Endodermal cell (in vitro differentiated cells): Measurements from ENCODE around the gene PRDM15. TPM values are rescaled to one million over a fixed set of nuclear protein-coding genes. Genes with fewer than 3 reads are reported as not detected.

Source experiments
- DNase-seq: peaks from one replicate; pipeline ENCODE4 v3.0.0-alpha.2; 2017
- H3K27ac ChIP-seq: 2 replicates; pipeline ENCODE4 v1.5.1; 2013; ENCODE audit warnings: mild to moderate bottlenecking, low read depth, low read length, moderate library complexity
- H3K27me3 ChIP-seq: 2 replicates; pipeline ENCODE4 v1.6.1; 2013; ENCODE audit warnings: mild to moderate bottlenecking, low read length, moderate library complexity; ENCODE audit not compliant: insufficient read depth, control insufficient read depth, poor library complexity, severe bottlenecking
- H3K36me3 ChIP-seq: 2 replicates; pipeline ENCODE4 v1.7.0; 2013; ENCODE audit warnings: mild to moderate bottlenecking, low read length, moderate library complexity; ENCODE audit not compliant: control insufficient read depth, insufficient read depth
- H3K4me1 ChIP-seq: one replicate; pipeline ENCODE4 v1.7.0; 2013; ENCODE audit warnings: low read length; ENCODE audit not compliant: control insufficient read depth, insufficient read depth
- H3K4me3 ChIP-seq: 2 replicates; pipeline ENCODE4 v1.5.1; 2013; ENCODE audit warnings: mild to moderate bottlenecking, low read length, moderate library complexity
- H3K9ac ChIP-seq: 2 replicates; pipeline ENCODE4 v1.6.1; 2013; ENCODE audit warnings: mild to moderate bottlenecking, low read length, moderate library complexity; ENCODE audit not compliant: poor library complexity, severe bottlenecking; ENCODE audit errors: extremely low read depth
- H3K9me3 ChIP-seq: 2 replicates; pipeline ENCODE4 v1.6.1; 2013; ENCODE audit warnings: mild to moderate bottlenecking, low read length, moderate library complexity; ENCODE audit not compliant: control insufficient read depth
- H3K27ac Mint-ChIP-seq: 2 replicates; pipeline ENCODE4 v1.8.0; 2020; ENCODE audit warnings: mixed read lengths
- H3K27me3 Mint-ChIP-seq: 2 replicates; pipeline ENCODE4 v1.8.0; 2021; ENCODE audit warnings: mild to moderate bottlenecking, mixed read lengths; ENCODE audit not compliant: insufficient read depth
- H3K36me3 Mint-ChIP-seq: 2 replicates; pipeline ENCODE4 v1.8.0; 2020; ENCODE audit warnings: low read depth, mixed read lengths
- H3K4me1 Mint-ChIP-seq: 2 replicates; pipeline ENCODE4 v1.8.0; 2020; ENCODE audit warnings: mixed read lengths
- H3K4me3 Mint-ChIP-seq: 2 replicates; pipeline ENCODE4 v1.8.0; 2020; ENCODE audit warnings: mild to moderate bottlenecking, moderate library complexity, mixed read lengths
- H3K9me3 Mint-ChIP-seq: 2 replicates; pipeline ENCODE4 v1.8.0; 2020; ENCODE audit warnings: mild to moderate bottlenecking, mixed read lengths
- WGBS, 2 experiments: methylation state at CpG; one replicate each; pipeline versions ENCODE4 v1.1.5 to v1.1.7; 2013; ENCODE audit warnings: missing lambda C conversion rate in 2 of 2, mixed read lengths in 1 of 2; ENCODE audit not compliant: insufficient coverage in 1 of 2, insufficient read length in 1 of 2; 5-methylcytosine and 5-hydroxymethylcytosine counted together
- total RNA-seq, 2 donors: library from RNA; stranded (reverse); fragmentation: NEBNext Ultra II Directional in 1 of 2; extraction: Animal tissue kit (Norgen Biotek cat#: 25700) in 1 of 2; gene quantifications; 2 replicates in 1 of 2; 3 replicates in 1 of 2; pipeline ENCODE4 v1.2.1, GENCODE V29; 2021
- TF ChIP-seq, protein P1 (sequence below): fragments of 200-600 bp; sonication (generic); conservative IDR thresholded peaks from 2 replicates; pipeline ENCODE4 v1.5.0; 2021; ENCODE audit warnings: antibody characterized with exemption, mild to moderate bottlenecking

The PRDM15 gene
- total RNA-seq, 2 donors from 2014 or later = 8.8 to 10.1 TPM

DNA sequence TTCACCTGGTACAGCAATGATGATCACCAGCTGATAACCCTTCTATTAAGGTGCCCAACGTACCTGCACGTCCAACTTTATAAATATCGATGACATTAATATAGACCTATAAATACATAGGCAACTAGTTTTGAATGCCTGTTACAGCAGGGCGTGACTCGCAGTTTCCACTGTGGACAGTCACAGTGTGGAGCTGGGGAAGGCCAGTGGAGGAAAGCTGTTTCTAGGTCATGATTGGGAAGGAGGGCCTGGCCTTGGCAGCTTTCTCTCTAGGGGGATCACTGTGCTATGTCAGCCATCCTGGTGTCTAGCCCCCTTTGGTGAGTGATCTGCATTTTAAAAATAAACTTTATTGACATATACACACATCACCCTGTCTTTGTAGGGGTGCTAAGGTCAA lies 4.4 kb upstream of the PRDM15 start:
- H3K9me3 Mint-ChIP-seq = no peaks in the 10 kb centered on the region
- peaks cover 6% of the 10 kb centered on the region for H3K36me3 Mint-ChIP-seq
- no peaks in the 10 kb centered on the region for H3K27me3 Mint-ChIP-seq
- no peaks in the 10 kb centered on the region for H3K4me1 ChIP-seq
- H3K9me3 ChIP-seq = no peaks in the 10 kb centered on the region
- H3K4me1 Mint-ChIP-seq = peaks cover 9% of the 10 kb centered on the region
- no peak for DNase-seq
- H3K36me3 ChIP-seq = no peaks in the 10 kb centered on the region
- H3K4me3 Mint-ChIP-seq = no peak overlapping the region
- H3K27me3 ChIP-seq = no peaks in the 10 kb centered on the region
- TF ChIP-seq, protein P1, sequence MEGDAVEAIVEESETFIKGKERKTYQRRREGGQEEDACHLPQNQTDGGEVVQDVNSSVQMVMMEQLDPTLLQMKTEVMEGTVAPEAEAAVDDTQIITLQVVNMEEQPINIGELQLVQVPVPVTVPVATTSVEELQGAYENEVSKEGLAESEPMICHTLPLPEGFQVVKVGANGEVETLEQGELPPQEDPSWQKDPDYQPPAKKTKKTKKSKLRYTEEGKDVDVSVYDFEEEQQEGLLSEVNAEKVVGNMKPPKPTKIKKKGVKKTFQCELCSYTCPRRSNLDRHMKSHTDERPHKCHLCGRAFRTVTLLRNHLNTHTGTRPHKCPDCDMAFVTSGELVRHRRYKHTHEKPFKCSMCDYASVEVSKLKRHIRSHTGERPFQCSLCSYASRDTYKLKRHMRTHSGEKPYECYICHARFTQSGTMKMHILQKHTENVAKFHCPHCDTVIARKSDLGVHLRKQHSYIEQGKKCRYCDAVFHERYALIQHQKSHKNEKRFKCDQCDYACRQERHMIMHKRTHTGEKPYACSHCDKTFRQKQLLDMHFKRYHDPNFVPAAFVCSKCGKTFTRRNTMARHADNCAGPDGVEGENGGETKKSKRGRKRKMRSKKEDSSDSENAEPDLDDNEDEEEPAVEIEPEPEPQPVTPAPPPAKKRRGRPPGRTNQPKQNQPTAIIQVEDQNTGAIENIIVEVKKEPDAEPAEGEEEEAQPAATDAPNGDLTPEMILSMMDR = no peak
- no peak overlapping the region for H3K4me3 ChIP-seq
- 94 to 97% methylated on average over 5 of the region's 5 CpGs for WGBS, 2 experiments
- H3K27ac ChIP-seq = no peak overlapping the region
- no peak overlapping the region for H3K9ac ChIP-seq
- H3K27ac Mint-ChIP-seq = no peak overlapping the region

DNA sequence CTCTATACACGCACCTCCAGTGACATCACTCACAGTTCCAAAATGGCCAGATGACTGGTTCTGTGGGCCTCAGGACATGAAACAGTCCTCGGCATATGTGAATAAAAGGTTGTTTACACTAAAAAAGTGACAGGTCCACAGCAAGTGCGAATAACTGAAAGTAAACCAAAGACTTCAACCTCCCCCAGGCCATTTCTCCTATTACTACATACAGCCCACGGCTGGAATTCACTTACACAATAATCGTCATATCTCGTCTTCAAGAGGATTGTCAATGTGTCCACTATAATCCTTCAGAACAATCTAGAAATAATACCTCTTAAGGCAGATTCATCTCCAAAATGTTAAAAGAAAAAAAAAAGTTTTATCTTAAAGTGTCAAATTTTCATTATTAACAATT lies 1.9 kb upstream of the PRDM15 start:
- H3K27me3 ChIP-seq = no peaks in the 10 kb centered on the region
- no peak for DNase-seq
- Mint-ChIP-seq H3K27me3 (no peaks in the 10 kb centered on the region), H3K27ac (no peak overlapping the region), H3K4me3 (peak overlapping the region; percentile 71), H3K4me1 (peaks cover 16% of the 10 kb centered on the region), H3K36me3 (peaks cover 2% of the 10 kb centered on the region), H3K9me3 (no peaks in the 10 kb centered on the region)
- H3K9me3 ChIP-seq = no peaks in the 10 kb centered on the region
- H3K9ac ChIP-seq = no peak overlapping the region
- no peak overlapping the region for H3K27ac ChIP-seq
- H3K4me3 ChIP-seq = no peak overlapping the region
- H3K36me3 ChIP-seq = no peaks in the 10 kb centered on the region
- TF ChIP-seq, protein P1 = no peak
- WGBS, 2 experiments = 96% methylated on average over 6 of the region's 6 CpGs
- H3K4me1 ChIP-seq = peaks cover 5% of the 10 kb centered on the region

DNA sequence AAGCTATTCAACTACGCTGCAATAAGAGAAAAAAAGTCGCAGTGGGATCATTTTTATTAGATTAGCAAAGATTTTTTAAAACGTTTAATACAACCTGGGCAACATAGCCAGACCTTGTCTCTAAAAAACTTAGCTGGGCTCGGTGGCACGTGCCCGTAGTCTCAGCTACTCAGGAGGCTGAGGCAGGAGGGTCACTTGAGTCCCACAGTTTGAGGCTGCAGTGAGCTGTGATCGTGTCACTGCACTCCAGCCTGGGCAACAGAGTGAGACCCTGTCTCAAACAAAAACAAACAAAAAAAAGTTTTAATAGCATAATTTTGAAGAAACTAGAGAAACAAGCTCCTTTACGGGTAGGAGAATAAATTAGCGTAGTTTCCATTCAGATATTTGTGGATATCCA lies 1.0 kb upstream of the PRDM15 start:
- Histone ChIP-seq H3K36me3 (no peaks in the 10 kb centered on the region), H3K9ac (no peak overlapping the region), H3K27ac (no peak overlapping the region), H3K4me3 (peak overlapping the region; percentile 85), H3K27me3 (no peaks in the 10 kb centered on the region), H3K9me3 (no peaks in the 10 kb centered on the region), H3K4me1 (peaks cover 5% of the 10 kb centered on the region)
- Mint-ChIP-seq H3K4me3 (peak overlapping the region; percentile 71), H3K9me3 (no peaks in the 10 kb centered on the region), H3K27ac (no peak overlapping the region), H3K36me3 (peaks cover 2% of the 10 kb centered on the region), H3K4me1 (peaks cover 9% of the 10 kb centered on the region), H3K27me3 (no peaks in the 10 kb centered on the region)
- WGBS, 2 experiments = 93 to 96% methylated on average over 8 to 9 of the region's 9 CpGs
- TF ChIP-seq, protein P1 = no peak
- DNase-seq = no peak
